Gastroesophageal sphincter (tissue), 4 donors: Measurements from ENCODE around the gene RHBG. TPM values are rescaled to one million over a fixed set of nuclear protein-coding genes. Genes with fewer than 3 reads are reported as not detected.

Experiments used
- ATAC-seq: fragments of 150-250 bp; one replicate; pipeline ENCODE4 v1.9.1; 2016; ENCODE audit warnings: mild to moderate bottlenecking, moderate library complexity
- H3K27ac ChIP-seq, 4 donors: fragments of 200-600 bp; sonication (generic) in 3 of 4; 1 replicate in 3 of 4; 2 replicates in 1 of 4; pipeline ENCODE4 v1.5.1; 2016 to 2019
- H3K27me3 ChIP-seq: fragments of 200-600 bp; sonication (generic); one replicate; pipeline ENCODE4 v1.5.1; 2019
- H3K36me3 ChIP-seq, 2 donors: fragments of 200-600 bp; sonication (generic); one replicate each; pipeline ENCODE4 v1.5.1; 2019; ENCODE audit warnings: control low read depth in 1 of 2
- H3K4me1 ChIP-seq, 3 donors: fragments of 200-600 bp; sonication (generic); 1 replicate in 2 of 3; 2 replicates in 1 of 3; pipeline ENCODE4 v1.5.1; 2016 to 2019; ENCODE audit warnings: control low read depth in 2 of 3
- H3K4me3 ChIP-seq, 2 donors: fragments of 200-600 bp; sonication (generic); one replicate each; pipeline ENCODE4 v1.5.1; 2019; ENCODE audit warnings: mild to moderate bottlenecking in 1 of 2, moderate library complexity in 1 of 2
- H3K9me3 ChIP-seq, 3 donors: fragments of 200-600 bp; sonication (generic); one replicate each; pipeline ENCODE4 v1.5.1; 2017 to 2019; ENCODE audit warnings: control low read depth in 2 of 3
- CTCF ChIP-seq, 4 experiments: fragments of 200-600 bp in 2 of 4; fragments of 450-650 bp in 2 of 4; sonication (generic) in 1 of 4; IDR thresholded peaks; one replicate each; pipeline ENCODE4 v1.5.1; 2017 to 2019; ENCODE audit warnings: antibody characterized with exemption in 4 of 4, mild to moderate bottlenecking in 2 of 4, moderate library complexity in 2 of 4
- EP300 ChIP-seq: sonication (generic); formaldehyde crosslinking; IDR thresholded peaks from one replicate; pipeline ENCODE4 v1.6.1; 2017; ENCODE audit warnings: antibody characterized with exemption, mild to moderate bottlenecking
- POLR2A ChIP-seq, 2 donors: fragments of 450-650 bp; IDR thresholded peaks; one replicate each; pipeline ENCODE4 v1.6.1; 2017; ENCODE audit warnings: antibody characterized with exemption in 2 of 2, mild to moderate bottlenecking in 2 of 2, moderate library complexity in 1 of 2
- POLR2AphosphoS5 ChIP-seq: sonication (generic); formaldehyde crosslinking; IDR thresholded peaks from one replicate; pipeline ENCODE4 v1.6.1; 2017; ENCODE audit warnings: antibody characterized with exemption
- WGBS, 2 donors: methylation state at CpG; one replicate each; pipeline ENCODE4 v1.1.5; 2018; ENCODE audit warnings: low coverage in 1 of 2; 5-methylcytosine and 5-hydroxymethylcytosine counted together
- total RNA-seq, 4 donors: library from RNA; depleted of rRNA; stranded (reverse); fragments of >200 nt; gene quantifications; one replicate each; pipeline ENCODE4 v1.1.0, GENCODE V29; 2016

RHBG gene
- total RNA-seq, 4 donors from 2014 or later, result not detected

- 86% methylated on average over 7 of the region's 9 CpGs; no CpG with 5 or more reads in 1 of the 2 donors for WGBS, 2 donors
- Histone ChIP-seq H3K4me3 (no peak overlapping the region), H3K36me3 (no peaks in the 10 kb centered on the region), H3K27me3 (peaks cover 41% of the 10 kb centered on the region), H3K27ac (no peak overlapping the region), H3K9me3 (no peaks in the 10 kb centered on the region), H3K4me1 (no peaks in the 10 kb centered on the region)
- TF ChIP-seq POLR2A (IDR thresholded peaks at IDR 0.05) (no peak), CTCF (IDR thresholded peaks at IDR 0.05) (no peak), POLR2AphosphoS5 (no peak), EP300 (no peak)
- ATAC-seq, result no peak
Observed at GRCh38 chr1:156394082-156394481, 25.1 kb downstream of the RHBG start.

- no peak for ATAC-seq
- no peaks in the 10 kb centered on the region for H3K4me1 ChIP-seq
- H3K4me3 ChIP-seq, result no peak overlapping the region
- H3K27ac ChIP-seq, result no peak overlapping the region
- 86 to 88% methylated on average over 9 to 10 of the region's 16 CpGs for WGBS, 2 donors
- no peaks in the 10 kb centered on the region for H3K36me3 ChIP-seq
- peaks cover 38% of the 10 kb centered on the region for H3K27me3 ChIP-seq
- TF ChIP-seq CTCF (IDR thresholded peaks at IDR 0.05), result no peak
- TF ChIP-seq POLR2AphosphoS5, result no peak
- no peak for TF ChIP-seq EP300
- no peak for TF ChIP-seq POLR2A (IDR thresholded peaks at IDR 0.05)
- H3K9me3 ChIP-seq, result no peaks in the 10 kb centered on the region
Observed at GRCh38 chr1:156394835-156395461, 25.9 kb downstream of the RHBG start.

- no peaks in the 10 kb centered on the region for H3K4me1 ChIP-seq
- no peak overlapping the region for H3K27ac ChIP-seq
- H3K27me3 ChIP-seq, result peaks cover 49% of the 10 kb centered on the region
- ATAC-seq, result no peak
- H3K36me3 ChIP-seq, result no peaks in the 10 kb centered on the region
- no peak overlapping the region for H3K4me3 ChIP-seq
- no peak for TF ChIP-seq POLR2A (IDR thresholded peaks at IDR 0.05)
- TF ChIP-seq CTCF (IDR thresholded peaks at IDR 0.05), result no peak
- no peak for TF ChIP-seq EP300
- no peak for TF ChIP-seq POLR2AphosphoS5
- 58 to 77% methylated on average over 2 to 10 of the region's 10 CpGs for WGBS, 2 donors
- no peaks in the 10 kb centered on the region for H3K9me3 ChIP-seq
Observed at GRCh38 chr1:156399355-156400125, 30.5 kb downstream of the RHBG start.

GRCh38 chr1:156400191-156400935, 31.4 kb downstream of the RHBG start:
- Histone ChIP-seq H3K27me3 (peaks cover 57% of the 10 kb centered on the region), H3K4me1 (no peaks in the 10 kb centered on the region), H3K9me3 (no peaks in the 10 kb centered on the region), H3K27ac (no peak overlapping the region), H3K4me3 (no peak overlapping the region), H3K36me3 (no peaks in the 10 kb centered on the region)
- ATAC-seq, result no peak
- TF ChIP-seq CTCF (IDR thresholded peaks at IDR 0.05), result no peak
- no peak for TF ChIP-seq POLR2A (IDR thresholded peaks at IDR 0.05)
- no peak for TF ChIP-seq EP300
- TF ChIP-seq POLR2AphosphoS5, result no peak
- no CpG with 5 or more reads among the region's 25 CpGs for WGBS, 2 donors
